ENCODE data around the gene SLC22A3.

DNA sequence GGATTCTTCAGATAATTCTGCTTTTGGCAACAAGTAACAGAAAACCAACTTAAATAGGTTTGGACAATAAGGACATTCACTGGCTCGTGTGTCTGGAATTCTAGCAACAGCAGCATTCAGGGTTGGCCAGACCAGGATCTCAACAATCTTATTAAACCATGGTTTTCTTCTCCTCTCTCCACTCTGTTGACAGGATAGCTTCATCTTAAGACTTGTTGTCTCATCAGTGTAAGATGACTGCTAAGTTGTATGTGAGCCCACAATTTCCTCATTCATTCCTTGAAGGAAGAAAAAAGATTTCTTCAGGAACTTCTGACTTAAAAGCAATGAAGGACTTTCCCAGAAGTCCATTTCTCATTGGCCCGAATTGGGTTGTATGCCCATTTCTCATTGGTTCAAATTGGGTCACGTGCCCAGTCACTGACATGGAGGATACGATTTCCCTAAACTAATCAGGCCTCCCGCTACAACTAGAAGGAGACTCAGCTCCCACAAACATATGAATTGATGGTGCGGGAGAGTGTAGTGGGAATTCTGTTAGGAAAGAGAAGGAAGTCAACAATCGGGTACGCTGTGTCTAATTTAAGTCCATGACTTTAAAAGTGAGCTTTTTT is 83.7 kb downstream of the SLC22A3 start:
- no peak for TF ChIP-seq POLR2A (IDR thresholded peaks at IDR 0.05; ENCODE audit: extremely low read depth, insufficient read length)
- TF ChIP-seq, protein P1, sequence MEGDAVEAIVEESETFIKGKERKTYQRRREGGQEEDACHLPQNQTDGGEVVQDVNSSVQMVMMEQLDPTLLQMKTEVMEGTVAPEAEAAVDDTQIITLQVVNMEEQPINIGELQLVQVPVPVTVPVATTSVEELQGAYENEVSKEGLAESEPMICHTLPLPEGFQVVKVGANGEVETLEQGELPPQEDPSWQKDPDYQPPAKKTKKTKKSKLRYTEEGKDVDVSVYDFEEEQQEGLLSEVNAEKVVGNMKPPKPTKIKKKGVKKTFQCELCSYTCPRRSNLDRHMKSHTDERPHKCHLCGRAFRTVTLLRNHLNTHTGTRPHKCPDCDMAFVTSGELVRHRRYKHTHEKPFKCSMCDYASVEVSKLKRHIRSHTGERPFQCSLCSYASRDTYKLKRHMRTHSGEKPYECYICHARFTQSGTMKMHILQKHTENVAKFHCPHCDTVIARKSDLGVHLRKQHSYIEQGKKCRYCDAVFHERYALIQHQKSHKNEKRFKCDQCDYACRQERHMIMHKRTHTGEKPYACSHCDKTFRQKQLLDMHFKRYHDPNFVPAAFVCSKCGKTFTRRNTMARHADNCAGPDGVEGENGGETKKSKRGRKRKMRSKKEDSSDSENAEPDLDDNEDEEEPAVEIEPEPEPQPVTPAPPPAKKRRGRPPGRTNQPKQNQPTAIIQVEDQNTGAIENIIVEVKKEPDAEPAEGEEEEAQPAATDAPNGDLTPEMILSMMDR (IDR thresholded peaks at IDR 0.05; ENCODE audit: low read depth, low read length), result no peak
- TF ChIP-seq, protein P2, sequence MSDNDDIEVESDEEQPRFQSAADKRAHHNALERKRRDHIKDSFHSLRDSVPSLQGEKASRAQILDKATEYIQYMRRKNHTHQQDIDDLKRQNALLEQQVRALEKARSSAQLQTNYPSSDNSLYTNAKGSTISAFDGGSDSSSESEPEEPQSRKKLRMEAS (IDR thresholded peaks at IDR 0.05; ENCODE audit: low read depth, low read length), result no peak

Measured in NB4 (cell line).